Gastroesophageal sphincter (tissue), 4 donors: ENCODE measurements around the gene NEK2. TPM values are rescaled to one million over a fixed set of nuclear protein-coding genes. Genes with fewer than 3 reads are reported as not detected.

Experiments
- ATAC-seq: fragments of 150-250 bp; one replicate; pipeline ENCODE4 v1.9.1; 2016; ENCODE audit warnings: mild to moderate bottlenecking, moderate library complexity
- H3K27ac ChIP-seq, 4 donors: fragments of 200-600 bp; sonication (generic) in 3 of 4; 1 replicate in 3 of 4; 2 replicates in 1 of 4; pipeline ENCODE4 v1.5.1; 2016 to 2019
- H3K27me3 ChIP-seq: fragments of 200-600 bp; sonication (generic); one replicate; pipeline ENCODE4 v1.5.1; 2019
- H3K36me3 ChIP-seq, 2 donors: fragments of 200-600 bp; sonication (generic); one replicate each; pipeline ENCODE4 v1.5.1; 2019; ENCODE audit warnings: control low read depth in 1 of 2
- H3K4me1 ChIP-seq, 3 donors: fragments of 200-600 bp; sonication (generic); 1 replicate in 2 of 3; 2 replicates in 1 of 3; pipeline ENCODE4 v1.5.1; 2016 to 2019; ENCODE audit warnings: control low read depth in 2 of 3
- H3K4me3 ChIP-seq, 2 donors: fragments of 200-600 bp; sonication (generic); one replicate each; pipeline ENCODE4 v1.5.1; 2019; ENCODE audit warnings: mild to moderate bottlenecking in 1 of 2, moderate library complexity in 1 of 2
- H3K9me3 ChIP-seq, 3 donors: fragments of 200-600 bp; sonication (generic); one replicate each; pipeline ENCODE4 v1.5.1; 2017 to 2019; ENCODE audit warnings: control low read depth in 2 of 3
- EP300 ChIP-seq: sonication (generic); formaldehyde crosslinking; IDR thresholded peaks from one replicate; pipeline ENCODE4 v1.6.1; 2017; ENCODE audit warnings: antibody characterized with exemption, mild to moderate bottlenecking
- POLR2A ChIP-seq, 2 donors: fragments of 450-650 bp; IDR thresholded peaks; one replicate each; pipeline ENCODE4 v1.6.1; 2017; ENCODE audit warnings: antibody characterized with exemption in 2 of 2, mild to moderate bottlenecking in 2 of 2, moderate library complexity in 1 of 2
- POLR2AphosphoS5 ChIP-seq: sonication (generic); formaldehyde crosslinking; IDR thresholded peaks from one replicate; pipeline ENCODE4 v1.6.1; 2017; ENCODE audit warnings: antibody characterized with exemption
- WGBS, 2 donors: methylation state at CpG; one replicate each; pipeline ENCODE4 v1.1.5; 2018; ENCODE audit warnings: low coverage in 1 of 2; 5-methylcytosine and 5-hydroxymethylcytosine counted together
- total RNA-seq, 4 donors: library from RNA; depleted of rRNA; stranded (reverse); fragments of >200 nt; gene quantifications; one replicate each; pipeline ENCODE4 v1.1.0, GENCODE V29; 2016
- TF ChIP-seq, protein P1 (sequence below), 4 experiments: fragments of 200-600 bp in 2 of 4; fragments of 450-650 bp in 2 of 4; sonication (generic) in 1 of 4; IDR thresholded peaks; one replicate each; pipeline ENCODE4 v1.5.1; 2017 to 2019; ENCODE audit warnings: antibody characterized with exemption in 4 of 4, mild to moderate bottlenecking in 2 of 4, moderate library complexity in 2 of 4

NEK2 gene
- total RNA-seq, 4 donors from 2014 or later = 0.59 TPM; not detected in 3

DNA sequence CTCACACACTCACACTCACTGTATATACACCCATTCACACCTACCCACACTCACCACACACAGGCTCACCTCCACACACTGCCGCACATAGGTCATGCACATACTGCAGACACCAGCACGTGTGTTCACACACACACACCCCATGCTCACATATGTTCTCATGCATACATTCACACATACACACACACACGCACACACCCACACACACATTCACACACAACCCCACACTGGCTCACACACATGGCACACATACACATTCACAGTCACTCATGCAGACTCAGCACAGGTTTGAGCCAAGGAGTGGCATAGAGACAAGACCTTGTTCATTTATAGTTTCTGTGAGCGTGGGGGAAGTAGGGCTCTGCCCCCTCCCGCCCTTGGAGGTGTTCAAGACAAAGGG lies 55.3 kb downstream of the NEK2 start:
- H3K27me3 ChIP-seq = no peaks in the 10 kb centered on the region
- H3K9me3 ChIP-seq = no peaks in the 10 kb centered on the region
- no peak overlapping the region for H3K27ac ChIP-seq
- TF ChIP-seq, protein P1, sequence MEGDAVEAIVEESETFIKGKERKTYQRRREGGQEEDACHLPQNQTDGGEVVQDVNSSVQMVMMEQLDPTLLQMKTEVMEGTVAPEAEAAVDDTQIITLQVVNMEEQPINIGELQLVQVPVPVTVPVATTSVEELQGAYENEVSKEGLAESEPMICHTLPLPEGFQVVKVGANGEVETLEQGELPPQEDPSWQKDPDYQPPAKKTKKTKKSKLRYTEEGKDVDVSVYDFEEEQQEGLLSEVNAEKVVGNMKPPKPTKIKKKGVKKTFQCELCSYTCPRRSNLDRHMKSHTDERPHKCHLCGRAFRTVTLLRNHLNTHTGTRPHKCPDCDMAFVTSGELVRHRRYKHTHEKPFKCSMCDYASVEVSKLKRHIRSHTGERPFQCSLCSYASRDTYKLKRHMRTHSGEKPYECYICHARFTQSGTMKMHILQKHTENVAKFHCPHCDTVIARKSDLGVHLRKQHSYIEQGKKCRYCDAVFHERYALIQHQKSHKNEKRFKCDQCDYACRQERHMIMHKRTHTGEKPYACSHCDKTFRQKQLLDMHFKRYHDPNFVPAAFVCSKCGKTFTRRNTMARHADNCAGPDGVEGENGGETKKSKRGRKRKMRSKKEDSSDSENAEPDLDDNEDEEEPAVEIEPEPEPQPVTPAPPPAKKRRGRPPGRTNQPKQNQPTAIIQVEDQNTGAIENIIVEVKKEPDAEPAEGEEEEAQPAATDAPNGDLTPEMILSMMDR (IDR thresholded peaks at IDR 0.05) = no peak
- no peak for TF ChIP-seq POLR2A (IDR thresholded peaks at IDR 0.05)
- no peak for TF ChIP-seq POLR2AphosphoS5
- no peak for TF ChIP-seq EP300
- H3K4me1 ChIP-seq = peaks cover 0 to 17% (median 7%) of the 10 kb centered on the region in 3 donors
- no peak overlapping the region for H3K4me3 ChIP-seq
- WGBS, 2 donors = 100% methylated on average over 2 of the region's 5 CpGs
- no peak for ATAC-seq
- no peaks in the 10 kb centered on the region for H3K36me3 ChIP-seq

DNA sequence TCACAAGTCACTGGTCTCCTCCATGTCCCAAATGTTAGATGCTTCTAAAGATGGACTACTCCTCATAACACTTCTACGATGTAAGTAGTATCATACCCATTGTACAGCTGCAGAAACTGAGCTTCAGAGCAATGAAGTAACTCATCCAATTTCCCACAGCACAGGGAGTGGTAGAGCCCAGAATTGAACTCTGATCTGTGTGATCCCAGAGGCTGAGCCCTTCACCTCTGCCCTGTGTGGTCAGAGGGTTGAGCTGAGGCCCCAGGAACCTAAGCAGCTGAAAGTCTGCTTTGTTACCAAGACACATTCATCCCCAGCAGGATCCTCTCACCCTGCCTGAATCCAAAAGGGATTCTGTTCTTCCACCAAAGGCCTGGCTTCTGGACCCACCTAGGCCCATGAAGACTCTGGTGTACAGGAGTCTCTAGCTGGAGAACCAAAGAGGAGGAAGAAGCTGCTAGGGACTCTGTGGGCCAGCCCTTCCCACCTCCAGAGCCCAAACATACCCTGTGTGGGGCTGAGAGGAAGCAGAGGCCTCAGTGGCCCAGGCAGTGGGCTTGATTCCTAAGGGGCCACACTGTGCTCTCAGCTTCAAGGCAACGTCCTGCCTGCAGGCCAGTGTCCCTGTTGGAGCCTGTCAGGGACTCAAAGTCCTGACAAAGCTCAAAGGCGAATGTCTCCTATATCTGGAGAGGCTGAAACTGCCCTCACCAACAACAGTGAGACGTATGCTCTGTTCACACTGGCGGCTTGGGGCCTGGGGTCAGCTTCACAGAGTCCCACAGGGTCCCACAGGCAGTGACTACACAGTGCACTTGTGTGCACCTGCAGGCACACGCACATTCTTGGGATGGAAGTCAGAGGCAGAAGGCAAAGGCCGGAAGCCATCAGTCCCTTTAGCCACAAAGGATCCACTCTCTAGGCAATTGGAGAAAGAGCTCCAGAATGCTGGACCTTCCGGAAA lies 56.1 kb downstream of the NEK2 start:
- no peaks in the 10 kb centered on the region for H3K27me3 ChIP-seq
- no peak overlapping the region for H3K4me3 ChIP-seq
- TF ChIP-seq, protein P1 (IDR thresholded peaks at IDR 0.05) = no peak
- TF ChIP-seq EP300 = no peak
- no peak for TF ChIP-seq POLR2AphosphoS5
- no peak for TF ChIP-seq POLR2A (IDR thresholded peaks at IDR 0.05)
- no peak overlapping the region for H3K27ac ChIP-seq
- WGBS, 2 donors = 81 to 100% methylated on average over 1 to 3 of the region's 8 CpGs
- no peaks in the 10 kb centered on the region for H3K36me3 ChIP-seq
- no peaks in the 10 kb centered on the region for H3K9me3 ChIP-seq
- H3K4me1 ChIP-seq = peaks cover 0 to 17% (median 7%) of the 10 kb centered on the region in 3 donors
- ATAC-seq = no peak

DNA sequence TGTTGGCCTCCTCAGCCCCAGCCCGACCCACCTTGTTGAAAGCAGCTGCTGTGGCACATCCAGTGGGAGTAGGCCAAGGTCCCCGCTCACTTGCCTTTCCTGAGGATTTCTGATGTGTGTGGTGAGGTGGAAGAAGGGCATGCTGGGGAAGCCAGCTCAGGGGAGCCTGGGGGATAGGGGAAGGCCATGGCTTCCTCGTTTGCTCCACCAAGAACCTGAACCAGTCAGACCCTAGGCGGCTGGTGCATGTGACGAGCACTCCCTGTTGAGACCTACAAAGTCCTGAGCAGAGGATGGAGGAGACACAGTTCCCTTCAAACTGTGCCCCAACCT lies 58.5 kb downstream of the NEK2 start:
- peaks cover 0 to 35% (median 12%) of the 10 kb centered on the region in 3 donors for H3K4me1 ChIP-seq
- no peaks in the 10 kb centered on the region for H3K27me3 ChIP-seq
- no peak overlapping the region for H3K4me3 ChIP-seq
- TF ChIP-seq, protein P1 (IDR thresholded peaks at IDR 0.05) = no peak
- TF ChIP-seq EP300 (no peak), POLR2A (IDR thresholded peaks at IDR 0.05) (no peak), POLR2AphosphoS5 (no peak)
- no peaks in the 10 kb centered on the region for H3K9me3 ChIP-seq
- ATAC-seq = no peak
- WGBS, 2 donors = 80 to 93% methylated on average over 1 to 3 of the region's 5 CpGs
- no peaks in the 10 kb centered on the region for H3K36me3 ChIP-seq
- peak overlapping the region in 3 of 4 donors; percentile 69 to 71 (median 69) for H3K27ac ChIP-seq

DNA sequence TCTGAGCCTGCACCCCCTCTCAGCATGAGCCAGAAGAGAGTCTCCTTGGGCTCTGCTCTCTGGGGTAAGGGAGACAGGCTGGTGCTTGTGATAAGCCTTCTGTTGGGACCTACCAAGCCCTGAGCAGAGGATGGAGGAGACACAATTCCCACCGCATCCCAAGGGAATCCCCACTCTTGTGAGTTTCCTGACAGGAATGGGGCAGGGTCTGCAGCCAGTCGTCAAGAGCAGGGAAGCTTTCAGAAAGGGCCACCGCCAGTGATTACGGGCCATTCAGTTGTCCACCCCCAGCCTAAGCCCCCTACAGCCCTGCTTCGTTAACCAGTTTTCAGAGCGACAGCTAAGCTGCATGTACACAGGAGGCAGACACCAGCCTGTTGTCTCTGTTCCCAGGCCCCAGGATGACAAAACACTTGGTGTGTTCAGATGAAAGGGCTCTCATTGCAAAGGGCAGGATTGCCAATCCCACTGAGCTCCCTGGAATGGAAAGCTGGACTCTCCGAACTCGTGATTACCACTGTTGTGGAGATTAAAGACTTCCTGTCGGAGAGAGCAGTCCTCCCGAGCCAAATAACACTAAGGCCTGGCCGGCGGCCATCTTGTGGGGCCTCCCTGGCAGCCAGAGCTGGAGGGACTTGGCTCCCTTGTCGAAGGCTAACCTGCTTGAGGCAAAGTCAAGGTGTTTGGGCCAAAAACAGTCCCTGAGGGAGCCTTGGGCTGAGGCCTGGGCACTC lies 59.0 kb downstream of the NEK2 start:
- H3K36me3 ChIP-seq = no peaks in the 10 kb centered on the region
- peak; percentile 48 for ATAC-seq
- H3K27me3 ChIP-seq = no peaks in the 10 kb centered on the region
- TF ChIP-seq POLR2AphosphoS5 = peak; percentile 35
- TF ChIP-seq POLR2A (IDR thresholded peaks at IDR 0.05) = no peak
- H3K9me3 ChIP-seq = no peaks in the 10 kb centered on the region
- H3K4me1 ChIP-seq = peaks cover 0 to 37% (median 15%) of the 10 kb centered on the region in 3 donors
- no peak overlapping the region for H3K4me3 ChIP-seq
- 0 to 34% methylated on average over 2 to 9 of the region's 13 CpGs for WGBS, 2 donors
- H3K27ac ChIP-seq = peak overlapping the region in 3 of 4 donors; percentile 69 to 71 (median 69)

DNA sequence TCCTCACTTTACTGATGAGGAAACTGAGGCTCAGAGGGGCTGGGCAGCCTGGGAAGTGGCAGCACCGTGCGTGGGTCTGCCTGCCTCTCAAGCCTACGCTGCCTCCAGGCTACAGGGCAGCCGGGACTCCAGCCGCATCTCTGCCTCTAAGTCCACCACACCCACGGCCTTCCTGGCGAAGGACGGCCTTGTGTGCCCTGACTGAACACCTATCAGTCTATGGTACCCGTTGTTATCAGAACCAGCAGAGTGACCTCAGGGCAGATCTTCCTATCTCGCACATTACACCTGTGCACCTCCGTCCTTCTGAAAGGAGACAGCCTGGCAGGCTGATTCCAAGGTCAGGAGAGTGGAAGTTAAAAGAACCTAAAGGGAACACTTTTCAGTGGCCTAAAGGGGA lies 60.8 kb downstream of the NEK2 start:
- TF ChIP-seq EP300 (no peak), POLR2A (IDR thresholded peaks at IDR 0.05) (no peak), POLR2AphosphoS5 (no peak)
- TF ChIP-seq, protein P1 (IDR thresholded peaks at IDR 0.05) = no peak
- Histone ChIP-seq H3K36me3 (no peaks in the 10 kb centered on the region), H3K27ac (no peak overlapping the region), H3K4me1 (peaks cover 0 to 53% (median 21%) of the 10 kb centered on the region in 3 donors), H3K4me3 (no peak overlapping the region), H3K27me3 (no peaks in the 10 kb centered on the region), H3K9me3 (no peaks in the 10 kb centered on the region)
- WGBS, 2 donors = 80% methylated on average over 1 of the region's 11 CpGs; no CpG with 5 or more reads in 1 of the 2 donors
- ATAC-seq = no peak
